NCI-H128 (cell line): ENCODE data around the gene TPSAB1.

ENCODE experiments used
- DNase-seq: peaks from one replicate; lab custom pipeline; 2025; ENCODE audit not compliant: unreplicated experiment; lab: John Stamatoyannopoulos, UW

TPSAB1 gene

DNA sequence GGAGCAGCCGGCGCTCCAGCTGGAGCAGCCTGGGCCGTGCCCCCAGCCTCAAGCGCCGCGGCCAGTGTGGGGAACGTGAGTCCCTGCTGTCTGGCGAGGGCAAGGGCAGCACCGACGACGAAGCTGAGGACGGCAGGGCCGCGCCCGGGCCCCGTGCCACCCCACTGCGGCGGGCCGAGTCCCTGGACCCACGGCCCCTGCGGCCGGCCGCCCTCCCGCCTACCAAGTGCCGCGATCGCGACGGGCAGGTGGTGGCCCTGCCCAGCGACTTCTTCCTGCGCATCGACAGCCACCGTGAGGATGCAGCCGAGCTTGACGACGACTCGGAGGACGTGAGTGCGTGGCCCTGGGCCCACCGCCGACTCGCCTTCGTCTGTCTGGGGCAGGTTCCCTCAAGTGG lies 31.4 kb upstream of the TPSAB1 start:
- DNase-seq = no peak

DNA sequence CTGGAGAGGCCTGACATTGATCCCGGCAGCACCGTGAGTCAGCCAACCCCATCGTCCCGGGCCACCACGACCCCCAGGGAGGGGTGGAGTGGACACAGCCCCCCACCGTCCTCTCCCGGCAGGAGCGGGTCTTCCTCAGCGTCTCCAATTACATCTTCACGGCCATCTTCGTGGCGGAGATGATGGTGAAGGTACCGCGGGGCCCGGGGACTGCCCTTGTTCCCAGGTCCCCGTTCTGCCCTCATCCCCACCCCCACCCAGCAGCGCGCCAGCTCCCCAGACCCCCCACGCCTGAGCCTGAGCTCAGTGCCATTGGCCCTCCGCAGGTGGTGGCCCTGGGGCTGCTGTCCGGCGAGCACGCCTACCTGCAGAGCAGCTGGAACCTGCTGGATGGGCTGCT lies 30.0 kb upstream of the TPSAB1 start:
- no peak for DNase-seq

DNA sequence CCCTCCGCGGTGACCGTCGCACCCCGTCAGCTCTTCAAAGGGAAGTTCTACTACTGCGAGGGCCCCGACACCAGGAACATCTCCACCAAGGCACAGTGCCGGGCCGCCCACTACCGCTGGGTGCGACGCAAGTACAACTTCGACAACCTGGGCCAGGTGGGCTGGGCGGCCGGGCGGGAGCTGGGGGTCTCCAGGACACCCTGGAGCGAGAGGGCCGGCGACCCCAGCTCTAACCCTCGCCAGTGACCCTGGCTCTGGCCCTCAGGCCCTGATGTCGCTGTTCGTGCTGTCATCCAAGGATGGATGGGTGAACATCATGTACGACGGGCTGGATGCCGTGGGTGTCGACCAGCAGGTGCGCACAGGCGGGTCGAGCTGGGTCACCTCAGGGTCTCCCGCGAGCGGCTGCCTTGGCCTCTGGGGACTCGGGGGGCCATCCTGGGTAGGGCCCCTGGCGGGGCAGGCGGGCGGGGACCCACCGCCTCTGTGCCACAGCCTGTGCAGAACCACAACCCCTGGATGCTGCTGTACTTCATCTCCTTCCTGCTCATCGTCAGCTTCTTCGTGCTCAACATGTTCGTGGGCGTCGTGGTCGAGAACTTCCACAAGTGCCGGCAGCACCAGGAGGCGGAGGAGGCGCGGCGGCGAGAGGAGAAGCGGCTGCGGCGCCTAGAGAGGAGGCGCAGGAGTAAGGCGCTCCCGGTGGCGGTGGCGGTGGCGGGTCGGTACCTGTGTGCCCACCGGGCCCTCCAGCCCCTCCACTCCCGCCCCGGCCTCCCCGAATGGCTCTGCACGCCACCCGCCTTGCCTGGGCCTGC lies 28.8 kb upstream of the TPSAB1 start:
- DNase-seq = no peak

DNA sequence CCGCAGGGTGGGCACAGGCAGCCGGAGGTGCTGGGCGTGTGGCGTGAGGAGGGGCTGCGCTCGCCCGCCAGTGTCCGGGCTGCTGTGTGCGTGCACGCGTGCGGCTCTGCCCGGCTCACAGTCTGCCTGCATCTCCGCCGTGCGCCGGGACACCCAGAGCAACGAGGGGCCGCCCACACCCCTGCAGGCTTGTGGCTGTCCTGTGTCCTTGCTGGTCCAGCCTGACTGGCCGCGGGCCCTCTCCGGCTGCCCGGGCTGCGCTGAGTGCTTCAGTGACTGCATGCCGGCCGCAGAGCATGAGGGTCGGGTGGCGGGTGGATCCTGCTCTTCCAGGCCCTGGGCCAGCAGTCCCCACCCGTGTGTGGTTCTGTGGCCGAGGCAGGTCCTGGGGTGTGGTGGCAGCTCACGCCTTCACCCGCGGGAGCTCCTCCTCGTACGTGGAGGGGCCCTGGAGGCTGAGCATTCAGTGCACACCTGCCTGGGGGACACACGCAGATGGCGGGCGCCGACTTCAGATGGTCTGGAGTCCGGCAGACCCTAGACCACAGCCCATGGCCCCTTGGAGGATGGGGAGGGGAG lies 27.8 kb upstream of the TPSAB1 start:
- DNase-seq = no peak

DNA sequence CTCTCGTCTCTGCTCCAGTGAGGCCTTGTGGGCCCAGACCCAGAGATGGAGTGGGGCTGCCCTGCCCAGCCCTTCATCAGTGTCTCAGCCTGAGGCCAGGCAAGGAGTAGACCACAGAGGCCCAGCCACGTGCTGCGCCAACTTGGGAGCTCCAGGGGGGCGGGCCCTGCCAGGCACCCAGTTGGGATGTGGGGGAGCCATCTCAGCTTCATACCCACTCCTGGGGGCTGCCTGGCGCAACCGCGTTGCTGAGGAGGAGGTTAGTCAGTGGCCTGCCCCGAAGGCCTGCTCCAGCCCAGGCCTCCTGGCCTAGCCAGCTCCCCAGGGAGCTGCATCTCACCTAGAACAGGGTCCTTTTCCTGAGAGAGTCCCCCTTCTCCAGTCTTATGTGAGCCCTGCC lies 27.3 kb upstream of the TPSAB1 start:
- no peak for DNase-seq

DNA sequence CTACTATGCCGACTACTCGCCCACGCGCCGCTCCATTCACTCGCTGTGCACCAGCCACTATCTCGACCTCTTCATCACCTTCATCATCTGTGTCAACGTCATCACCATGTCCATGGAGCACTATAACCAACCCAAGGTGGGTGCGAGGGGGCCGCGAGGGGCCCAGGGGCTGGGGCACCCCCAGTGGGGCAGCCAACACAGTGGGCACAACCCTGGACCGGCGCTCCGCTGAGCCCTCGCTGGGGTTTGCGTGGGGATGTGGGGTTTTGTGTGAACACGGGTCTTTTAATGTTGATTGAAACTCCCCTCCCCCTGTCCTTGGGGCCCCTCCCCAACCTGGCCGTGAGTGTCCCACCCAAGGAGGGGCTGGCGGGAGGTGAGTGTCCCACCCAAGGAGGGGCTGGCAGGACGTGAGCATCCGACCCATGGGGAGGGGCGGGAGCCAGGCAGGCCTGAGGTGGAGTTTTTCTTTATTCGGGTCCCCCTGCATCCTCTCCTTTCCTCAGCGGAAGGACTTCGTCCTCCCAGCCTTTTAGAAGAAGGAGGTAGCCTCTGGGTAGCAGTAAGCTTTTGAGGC lies 26.6 kb upstream of the TPSAB1 start:
- no peak for DNase-seq

DNA sequence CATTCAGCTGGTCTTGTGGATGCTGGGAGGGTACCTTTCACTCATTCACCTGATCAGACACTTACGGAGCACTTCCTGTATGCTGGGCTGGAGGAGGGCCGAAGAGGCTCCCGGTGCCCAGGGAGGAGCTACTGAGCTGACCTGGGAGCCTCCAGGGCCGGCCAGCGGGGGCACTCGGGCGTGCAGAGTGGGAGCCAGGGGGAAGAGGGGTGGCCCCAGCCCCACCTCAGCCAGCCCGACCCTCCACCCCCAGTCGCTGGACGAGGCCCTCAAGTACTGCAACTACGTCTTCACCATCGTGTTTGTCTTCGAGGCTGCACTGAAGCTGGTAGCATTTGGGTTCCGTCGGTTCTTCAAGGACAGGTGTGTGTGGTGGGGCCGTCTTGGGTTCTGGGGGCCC lies 25.8 kb upstream of the TPSAB1 start:
- no peak for DNase-seq

DNA sequence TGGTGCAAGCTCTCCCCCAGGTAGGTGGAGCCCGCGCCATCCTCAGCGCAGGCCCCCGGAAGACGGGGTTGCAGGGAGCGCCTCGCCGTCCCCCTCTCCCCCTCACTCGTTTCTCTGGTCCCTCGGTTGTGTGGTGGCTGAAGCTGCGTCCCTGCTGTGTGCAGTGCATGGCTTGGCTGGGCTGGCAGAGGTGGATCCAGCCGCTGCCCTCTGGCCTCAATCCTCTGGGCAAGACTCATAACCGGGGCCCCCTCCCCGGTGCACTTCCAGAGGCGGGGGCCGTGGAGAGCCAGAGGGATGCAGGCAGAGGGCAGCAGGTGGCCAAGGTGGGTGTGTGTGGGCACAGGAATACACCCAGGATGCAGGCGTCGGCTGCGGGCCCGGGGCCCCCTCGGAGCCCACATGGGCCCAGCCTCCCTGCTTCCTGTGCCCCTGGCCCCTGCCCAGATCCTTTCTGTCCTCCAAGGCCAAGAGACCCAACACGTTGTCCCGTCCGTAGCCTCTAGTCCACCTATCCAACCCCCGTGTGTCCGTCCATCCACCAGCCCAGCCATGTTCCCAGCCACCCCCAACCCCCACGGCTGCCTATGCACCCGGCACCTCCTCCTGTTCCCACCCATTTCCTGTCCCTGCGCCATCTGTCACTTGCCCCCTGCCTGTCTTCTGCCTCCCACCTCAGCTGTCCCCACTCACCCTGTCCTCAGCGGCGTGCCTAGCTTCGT lies 24.8 kb upstream of the TPSAB1 start:
- DNase-seq = no peak

DNA sequence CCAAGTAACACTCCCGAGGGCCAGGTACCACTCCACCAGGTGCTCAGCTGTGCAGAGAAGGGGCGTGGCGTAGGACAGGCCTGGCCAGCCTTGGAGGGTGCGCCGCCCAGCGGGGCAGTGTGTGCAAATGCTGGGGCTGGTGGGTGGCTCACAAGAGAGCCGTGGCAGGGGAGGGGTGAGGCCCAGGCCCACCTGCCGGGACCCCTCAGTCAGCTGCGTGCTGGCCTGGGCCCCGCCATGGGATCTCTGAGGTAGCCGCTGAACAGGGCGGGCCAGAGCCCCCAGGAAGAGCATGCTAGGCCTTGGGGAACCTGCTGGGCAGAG lies 24.2 kb upstream of the TPSAB1 start:
- DNase-seq = no peak

DNA sequence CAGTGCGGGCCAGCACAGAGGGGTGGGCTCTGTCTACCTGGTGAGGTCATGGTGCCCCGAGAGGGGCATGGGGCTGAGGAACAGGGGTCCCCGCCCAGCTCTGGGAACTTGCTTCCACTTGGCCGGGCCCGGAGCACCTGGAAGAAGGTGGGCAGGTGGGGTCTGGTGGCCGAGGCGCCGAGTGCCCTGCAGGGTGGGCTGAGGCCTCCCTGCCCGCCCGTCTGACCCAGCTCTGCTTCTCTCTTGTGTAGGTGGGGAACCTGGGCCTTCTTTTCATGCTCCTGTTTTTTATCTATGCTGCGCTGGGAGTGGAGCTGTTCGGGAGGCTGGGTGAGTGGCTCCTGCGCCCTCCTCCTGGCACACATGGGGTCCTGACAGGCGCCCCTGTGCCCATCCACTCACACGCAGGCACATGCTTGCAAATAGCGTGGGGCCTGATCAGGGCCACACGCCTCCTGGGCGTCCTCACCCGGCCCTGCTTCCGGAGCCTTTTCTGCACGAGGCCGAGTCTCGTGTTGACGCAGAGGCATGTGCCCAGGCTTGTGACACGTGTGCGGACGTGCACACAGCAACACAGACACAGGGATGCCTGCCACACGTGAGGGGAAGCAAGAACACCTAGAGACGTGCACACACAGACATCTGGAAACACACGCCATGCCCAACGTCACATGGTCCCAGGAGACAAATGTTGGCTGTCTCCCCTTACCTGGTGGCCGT lies 23.7 kb upstream of the TPSAB1 start:
- no peak for DNase-seq

DNA sequence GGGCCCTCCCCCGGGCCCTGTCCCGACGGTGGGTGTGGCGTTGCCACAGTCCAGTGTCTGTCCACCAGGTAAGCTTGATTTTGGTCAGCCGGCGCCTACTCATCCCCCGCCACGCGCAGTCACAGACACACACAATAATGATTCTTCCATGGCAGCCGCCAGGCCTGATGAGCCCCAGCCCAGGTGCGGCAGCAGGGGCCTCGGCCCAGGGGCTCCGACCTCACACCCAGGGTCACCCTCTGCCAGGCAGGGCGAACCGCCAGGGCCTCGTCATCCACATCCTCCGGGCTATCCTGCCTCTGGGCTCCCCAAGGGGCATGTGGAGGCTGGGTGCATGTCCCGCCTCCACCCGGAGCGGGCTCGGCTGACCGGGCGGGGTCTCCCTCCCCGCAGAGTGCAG lies 23.0 kb upstream of the TPSAB1 start:
- no peak for DNase-seq

DNA sequence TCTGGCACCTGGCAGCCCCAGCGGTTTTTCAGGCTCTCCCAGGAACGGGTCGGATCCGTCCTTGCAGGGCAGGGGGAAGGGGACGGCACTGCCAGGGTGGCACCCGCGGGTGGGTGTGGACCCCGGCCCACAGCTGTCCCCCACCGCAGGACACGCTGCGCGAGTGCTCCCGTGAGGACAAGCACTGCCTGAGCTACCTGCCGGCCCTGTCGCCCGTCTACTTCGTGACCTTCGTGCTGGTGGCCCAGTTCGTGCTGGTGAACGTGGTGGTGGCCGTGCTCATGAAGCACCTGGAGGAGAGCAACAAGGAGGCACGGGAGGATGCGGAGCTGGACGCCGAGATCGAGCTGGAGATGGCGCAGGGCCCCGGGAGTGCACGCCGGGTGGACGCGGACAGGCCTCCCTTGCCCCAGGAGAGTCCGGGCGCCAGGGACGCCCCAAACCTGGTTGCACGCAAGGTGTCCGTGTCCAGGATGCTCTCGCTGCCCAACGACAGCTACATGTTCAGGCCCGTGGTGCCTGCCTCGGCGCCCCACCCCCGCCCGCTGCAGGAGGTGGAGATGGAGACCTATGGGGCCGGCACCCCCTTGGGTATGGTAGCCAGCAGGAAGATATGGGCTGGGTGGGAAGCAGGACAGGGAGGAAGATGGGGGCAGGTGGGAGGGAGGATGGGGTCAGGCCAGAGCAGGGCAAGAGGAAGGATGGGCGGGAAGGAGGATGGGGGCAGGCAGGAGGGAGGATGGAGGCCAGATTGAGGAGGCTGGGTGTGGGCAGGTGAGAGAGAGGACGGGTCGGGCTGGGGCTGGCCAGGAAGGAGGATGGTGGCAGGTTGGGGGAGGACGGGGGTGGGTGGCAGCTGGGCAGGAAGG lies 22.2 kb upstream of the TPSAB1 start:
- no peak for DNase-seq

DNA sequence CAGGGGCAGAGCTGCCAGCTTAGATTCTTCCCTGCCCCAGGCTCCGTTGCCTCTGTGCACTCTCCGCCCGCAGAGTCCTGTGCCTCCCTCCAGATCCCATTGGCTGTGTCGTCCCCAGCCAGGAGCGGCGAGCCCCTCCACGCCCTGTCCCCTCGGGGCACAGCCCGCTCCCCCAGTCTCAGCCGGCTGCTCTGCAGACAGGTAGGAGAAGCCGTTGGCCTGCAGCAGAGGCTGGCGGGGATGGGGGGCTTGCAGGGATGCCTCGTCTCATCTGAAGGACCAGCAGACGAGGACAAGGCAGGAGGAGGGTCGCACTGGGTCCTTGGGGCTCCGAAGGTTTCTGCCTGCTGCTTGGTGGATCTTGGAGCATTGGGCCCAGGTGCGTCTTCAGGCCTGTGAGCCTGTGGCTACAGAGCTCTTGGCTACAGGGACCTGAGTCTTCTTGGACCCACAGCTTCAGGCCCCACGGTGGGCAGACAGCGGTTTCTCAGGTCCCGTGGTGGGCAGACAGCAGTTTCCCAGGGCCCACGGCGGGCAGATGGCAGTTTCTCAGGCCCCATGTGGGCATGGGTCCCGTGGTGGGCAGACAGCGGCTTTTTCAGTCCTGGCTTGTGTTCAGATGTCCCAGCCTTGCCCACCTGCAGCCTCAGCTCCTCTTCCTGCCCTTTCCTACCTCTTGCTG lies 21.4 kb upstream of the TPSAB1 start:
- DNase-seq = no peak

DNA sequence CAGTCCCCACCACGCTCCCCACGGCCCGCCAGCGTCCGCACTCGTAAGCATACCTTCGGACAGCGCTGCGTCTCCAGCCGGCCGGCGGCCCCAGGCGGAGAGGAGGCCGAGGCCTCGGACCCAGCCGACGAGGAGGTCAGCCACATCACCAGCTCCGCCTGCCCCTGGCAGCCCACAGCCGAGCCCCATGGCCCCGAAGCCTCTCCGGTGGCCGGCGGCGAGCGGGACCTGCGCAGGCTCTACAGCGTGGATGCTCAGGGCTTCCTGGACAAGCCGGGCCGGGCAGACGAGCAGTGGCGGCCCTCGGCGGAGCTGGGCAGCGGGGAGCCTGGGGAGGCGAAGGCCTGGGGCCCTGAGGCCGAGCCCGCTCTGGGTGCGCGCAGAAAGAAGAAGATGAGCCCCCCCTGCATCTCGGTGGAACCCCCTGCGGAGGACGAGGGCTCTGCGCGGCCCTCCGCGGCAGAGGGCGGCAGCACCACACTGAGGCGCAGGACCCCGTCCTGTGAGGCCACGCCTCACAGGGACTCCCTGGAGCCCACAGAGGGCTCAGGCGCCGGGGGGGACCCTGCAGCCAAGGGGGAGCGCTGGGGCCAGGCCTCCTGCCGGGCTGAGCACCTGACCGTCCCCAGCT lies 20.3 kb upstream of the TPSAB1 start:
- no peak for DNase-seq

DNA sequence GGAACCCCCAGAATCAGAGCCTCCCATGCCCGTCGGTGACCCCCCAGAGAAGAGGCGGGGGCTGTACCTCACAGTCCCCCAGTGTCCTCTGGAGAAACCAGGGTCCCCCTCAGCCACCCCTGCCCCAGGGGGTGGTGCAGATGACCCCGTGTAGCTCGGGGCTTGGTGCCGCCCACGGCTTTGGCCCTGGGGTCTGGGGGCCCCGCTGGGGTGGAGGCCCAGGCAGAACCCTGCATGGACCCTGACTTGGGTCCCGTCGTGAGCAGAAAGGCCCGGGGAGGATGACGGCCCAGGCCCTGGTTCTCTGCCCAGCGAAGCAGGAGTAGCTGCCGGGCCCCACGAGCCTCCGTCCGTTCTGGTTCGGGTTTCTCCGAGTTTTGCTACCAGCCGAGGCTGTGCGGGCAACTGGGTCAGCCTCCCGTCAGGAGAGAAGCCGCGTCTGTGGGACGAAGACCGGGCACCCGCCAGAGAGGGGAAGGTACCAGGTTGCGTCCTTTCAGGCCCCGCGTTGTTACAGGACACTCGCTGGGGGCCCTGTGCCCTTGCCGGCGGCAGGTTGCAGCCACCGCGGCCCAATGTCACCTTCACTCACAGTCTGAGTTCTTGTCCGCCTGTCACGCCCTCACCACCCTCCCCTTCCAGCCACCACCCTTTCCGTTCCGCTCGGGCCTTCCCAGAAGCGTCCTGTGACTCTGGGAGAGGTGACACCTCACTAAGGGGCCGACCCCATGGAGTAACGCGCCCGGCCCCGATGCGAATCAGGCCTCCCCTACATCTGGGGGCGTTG lies 19.5 kb upstream of the TPSAB1 start:
- DNase-seq = no peak

DNA sequence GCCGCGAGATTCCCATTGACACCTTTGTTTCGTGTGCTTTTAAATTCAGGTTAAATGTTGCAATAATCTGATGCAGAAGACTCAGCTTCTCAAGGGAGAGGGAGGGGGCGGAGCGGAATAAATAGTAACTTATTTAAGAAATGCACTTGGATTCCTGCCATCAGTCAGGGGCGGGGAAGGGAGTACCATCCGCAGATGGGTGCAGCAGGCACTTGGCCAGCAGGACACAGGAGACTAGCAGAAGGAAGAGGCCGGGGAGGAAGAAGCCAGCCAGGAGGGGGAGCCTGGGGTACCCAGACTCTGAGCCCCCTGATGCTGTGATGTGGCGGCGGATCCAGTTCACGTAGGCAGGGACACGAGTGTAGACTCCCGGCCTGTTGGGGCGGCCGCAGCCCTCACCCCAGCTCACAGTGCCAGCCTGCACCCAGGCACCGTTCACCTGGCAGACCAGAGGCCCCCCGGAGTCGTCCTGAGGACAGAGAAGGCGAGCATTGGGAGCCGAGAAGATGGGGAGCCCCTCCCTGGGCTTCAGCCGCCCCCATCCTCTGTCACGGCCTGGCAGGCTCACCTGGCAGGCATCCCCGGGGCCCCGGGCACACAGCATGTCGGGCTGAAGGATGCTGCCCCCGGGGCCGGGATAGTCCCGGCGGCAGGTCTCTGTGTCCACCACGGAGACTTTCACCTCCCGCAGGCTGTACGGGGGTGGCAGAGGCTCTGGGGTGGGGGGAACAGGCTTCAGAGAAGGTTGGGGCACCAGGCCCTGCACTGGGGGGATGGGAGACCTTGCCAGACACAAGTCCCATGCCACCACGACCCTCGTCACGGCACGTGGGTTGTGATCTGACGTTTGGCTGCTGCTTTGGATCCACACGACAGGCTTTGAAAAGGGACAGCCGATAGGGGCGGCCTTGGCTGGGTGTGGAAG lies 18.6 kb upstream of the TPSAB1 start:
- no peak for DNase-seq

DNA sequence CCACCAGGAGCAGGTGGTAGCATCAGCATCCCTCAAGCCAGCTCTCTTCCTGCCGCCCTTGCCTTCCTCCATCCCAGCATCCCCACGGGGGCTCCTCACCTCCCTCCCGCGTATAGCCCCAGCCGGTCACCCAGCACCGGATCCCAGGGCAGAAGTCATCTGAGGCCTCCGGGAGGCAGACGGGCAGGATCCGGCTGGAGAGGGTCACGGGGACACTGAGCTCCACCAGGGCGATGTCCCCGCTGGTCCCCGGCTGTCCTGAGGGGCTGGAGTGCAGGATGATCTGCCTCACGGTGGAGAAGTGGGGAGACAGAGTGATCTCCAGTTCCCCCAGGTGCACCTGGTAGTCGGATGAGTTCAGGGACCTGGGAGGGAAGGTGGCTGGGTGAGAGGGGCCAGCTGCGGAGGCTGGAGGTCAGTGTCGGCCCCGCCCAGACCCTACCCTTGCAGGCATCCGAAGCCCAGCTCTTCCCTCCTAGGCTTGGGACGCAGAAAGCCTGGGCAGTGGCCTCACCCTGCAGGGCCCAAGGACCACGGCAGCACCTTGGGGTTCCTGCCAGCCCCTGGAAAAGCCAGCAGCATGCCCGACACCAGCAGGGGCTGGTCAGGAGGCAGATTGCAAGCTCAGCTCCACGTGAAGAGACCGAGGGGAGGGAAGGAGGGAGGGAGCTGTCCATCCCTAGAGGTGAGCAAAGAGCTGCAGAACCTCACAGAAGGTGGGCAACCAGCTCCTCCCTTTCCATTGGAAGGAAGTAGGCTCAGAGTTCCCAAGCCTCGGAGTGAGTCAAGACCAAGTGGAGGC lies 17.8 kb upstream of the TPSAB1 start:
- DNase-seq = no peak
